ENCODE measurements around the gene TRMT1L.

The TRMT1L gene

GRCh38 chr1:185129708-185130107, 27.0 kb downstream of the TRMT1L start:
- DNase-seq (ENCODE audit: low spot score): no peak

GRCh38 chr1:185112356-185112755, 44.4 kb downstream of the TRMT1L start:
- no peak for DNase-seq (ENCODE audit: low spot score)

- no peak for DNase-seq (ENCODE audit: low spot score)
Measured at GRCh38 chr1:185111873-185112272, 44.9 kb downstream of the TRMT1L start.

- no peak for DNase-seq (ENCODE audit: low spot score)
Measured at GRCh38 chr1:185110145-185110544, 46.6 kb downstream of the TRMT1L start.

GRCh38 chr1:185108321-185108720, 48.4 kb downstream of the TRMT1L start:
- DNase-seq (ENCODE audit: low spot score): no peak

GRCh38 chr1:185105121-185105520, 51.6 kb downstream of the TRMT1L start:
- DNase-seq (ENCODE audit: low spot score): no peak

- no peak for DNase-seq (ENCODE audit: low spot score)
Measured at GRCh38 chr1:185104083-185104482, 52.7 kb downstream of the TRMT1L start.

- DNase-seq (ENCODE audit: low spot score): no peak
Measured at GRCh38 chr1:185096531-185096930, 60.2 kb downstream of the TRMT1L start.

- DNase-seq (ENCODE audit: low spot score): no peak
Measured at GRCh38 chr1:185094761-185095160, 62.0 kb downstream of the TRMT1L start.

- DNase-seq (ENCODE audit: low spot score): no peak
Measured at GRCh38 chr1:185091480-185091879, 65.3 kb downstream of the TRMT1L start.

- no peak for DNase-seq (ENCODE audit: low spot score)
Measured at GRCh38 chr1:185087746-185088145, 69.0 kb downstream of the TRMT1L start.

- DNase-seq (ENCODE audit: low spot score): no peak
Measured at GRCh38 chr1:185087101-185087500, 69.7 kb downstream of the TRMT1L start.

- no peak for DNase-seq (ENCODE audit: low spot score)
Measured at GRCh38 chr1:185083818-185084217, 72.9 kb downstream of the TRMT1L start.

GRCh38 chr1:185080422-185080821, 76.3 kb downstream of the TRMT1L start:
- no peak for DNase-seq (ENCODE audit: low spot score)

- DNase-seq (ENCODE audit: low spot score): no peak
Measured at GRCh38 chr1:185077374-185077773, 79.4 kb downstream of the TRMT1L start.

GRCh38 chr1:185075476-185075875, 81.3 kb downstream of the TRMT1L start:
- no peak for DNase-seq (ENCODE audit: low spot score)

GRCh38 chr1:185074307-185074706, 82.4 kb downstream of the TRMT1L start:
- DNase-seq (ENCODE audit: low spot score): no peak

GRCh38 chr1:185073725-185074124, 83.0 kb downstream of the TRMT1L start:
- DNase-seq (ENCODE audit: low spot score): no peak

- DNase-seq (ENCODE audit: low spot score): no peak
Measured at GRCh38 chr1:185070051-185070450, 86.7 kb downstream of the TRMT1L start.

- no peak for DNase-seq (ENCODE audit: low spot score)
Measured at GRCh38 chr1:185069202-185069772, 87.5 kb downstream of the TRMT1L start.

GRCh38 chr1:185068341-185068740, 88.4 kb downstream of the TRMT1L start:
- no peak for DNase-seq (ENCODE audit: low spot score)

Measured in germinal center (tissue), 1 donor.